Left colon (tissue), 2 donors: ENCODE data around the gene LGR4. TPM values are rescaled to one million over a fixed set of nuclear protein-coding genes. Genes with fewer than 3 reads are reported as not detected.
"Not testable (repeated sequence)": the region's sequence is repeated elsewhere in the genome, so short reads cannot be mapped to it uniquely, and the experiment has no call there.

Source experiments
- ATAC-seq: fragments of 200-7000 bp; cut with Tn5 transposase; one replicate; pipeline ENCODE4 v1.9.1; 2020; ENCODE audit warnings: mild to moderate bottlenecking, moderate library complexity
- DNase-seq, 2 donors: peaks; one replicate each; pipeline ENCODE4 v3.0.0-alpha.2; 2020
- intact Hi-C, 2 donors: fragments of 100-400 bp; cut with DNase I in 1 of 2; cut with micrococcal nuclease in 1 of 2; formaldehyde crosslinking; loops; one replicate each; pipeline versions ENCODE4 v1.11.2 to v1.14.0; 2022; cut with DNase I, micrococcal nuclease
- total RNA-seq, 2 donors: library from RNA; stranded (reverse); fragmentation: NEBNext Ultra II Directional; extraction: Animal tissue kit (Norgen Biotek cat#: 25700); gene quantifications; one replicate each; pipeline ENCODE4 v1.2.1, GENCODE V29; 2021
- donor health status: DM: no; HTN: no; CAD: no.
- donor health status: DM: yes; HTN: yes; CAD: no.

LGR4 gene
- total RNA-seq, 2 donors from 2014 or later, result 120 to 125 TPM

GRCh38 chr11:27464909-27465308 is 7.7 kb downstream of the LGR4 start:
- no peak for DNase-seq
- intact Hi-C loops, result no loop called here
- ATAC-seq, result no peak

- intact Hi-C loops, result no loop called here
- DNase-seq (peak in 1 of 2 donors; percentile 33), ATAC-seq (peak; percentile 49)
Measured at GRCh38 chr11:27464289-27464696, 8.3 kb downstream of the LGR4 start.

- DNase-seq, result no peak
- intact Hi-C loops, result no loop called here
Measured at GRCh38 chr11:27462543-27462942, 10.0 kb downstream of the LGR4 start.

GRCh38 chr11:27460158-27460978 is 12.2 kb downstream of the LGR4 start:
- ATAC-seq (no peak), DNase-seq (no peak)
- intact Hi-C loops, result no loop called here

More at GRCh38 chr11:27462543-27462942, 10.0 kb downstream of the LGR4 start:
- ATAC-seq, result no peak

- no peak for ATAC-seq
- DNase-seq, result no peak
- intact Hi-C loops, result loop anchor here in 1 of 2 donors (10.0 kb wide), 1 partner anchor 64 kb away; no protein-coding TSS in a partner anchor
Measured at GRCh38 chr11:27459191-27459590, 13.4 kb downstream of the LGR4 start.

GRCh38 chr11:27458182-27458581 is 14.4 kb downstream of the LGR4 start:
- ATAC-seq (no peak), DNase-seq (no peak)
- intact Hi-C loops, result loop anchor here in 1 of 2 donors (10.0 kb wide), 1 partner anchor 63 kb away; no protein-coding TSS in a partner anchor

GRCh38 chr11:27456795-27457329 is 15.7 kb downstream of the LGR4 start:
- ATAC-seq, result no peak
- intact Hi-C loops, result loop anchor here in 1 of 2 donors (10.0 kb wide), 1 partner anchor 62 kb away; no protein-coding TSS in a partner anchor
- no peak for DNase-seq

GRCh38 chr11:27456140-27456794 is 16.3 kb downstream of the LGR4 start:
- ATAC-seq (peak; percentile 71), DNase-seq (no peak)
- intact Hi-C loops, result loop anchor here in 1 of 2 donors (10.0 kb wide), 1 partner anchor 61 kb away; no protein-coding TSS in a partner anchor

GRCh38 chr11:27455667-27456066 is 16.9 kb downstream of the LGR4 start:
- no peak for ATAC-seq
- no peak for DNase-seq
- intact Hi-C loops, result loop anchor here in 1 of 2 donors (10.0 kb wide), 1 partner anchor 61 kb away; no protein-coding TSS in a partner anchor

- ATAC-seq (no peak), DNase-seq (no peak)
- intact Hi-C loops, result loop anchor here in 1 of 2 donors (10.0 kb wide), 1 partner anchor 59 kb away; no protein-coding TSS in a partner anchor
Measured at GRCh38 chr11:27453701-27454100, 18.9 kb downstream of the LGR4 start.

GRCh38 chr11:27452147-27452546 is 20.4 kb downstream of the LGR4 start:
- ATAC-seq (no peak), DNase-seq (no peak)
- intact Hi-C loops, result loop anchor here in 1 of 2 donors (10.0 kb wide), 1 partner anchor 57 kb away; no protein-coding TSS in a partner anchor

- DNase-seq (no peak), ATAC-seq (peak; percentile 47)
- intact Hi-C loops, result loop anchor here in 1 of 2 donors (10.0 kb wide), 1 partner anchor 57 kb away; no protein-coding TSS in a partner anchor
Measured at GRCh38 chr11:27451244-27451965, 21.2 kb downstream of the LGR4 start.

- intact Hi-C loops, DNase-seq, ATAC-seq: not testable (repeated sequence)
Measured at GRCh38 chr11:27448184-27448540, 24.4 kb downstream of the LGR4 start.

GRCh38 chr11:27447288-27448183 is 25.1 kb downstream of the LGR4 start:
- DNase-seq (no peak), ATAC-seq (no peak)
- intact Hi-C loops, result no loop called here

GRCh38 chr11:27445625-27446024 is 27.0 kb downstream of the LGR4 start:
- no peak for ATAC-seq
- intact Hi-C loops, result no loop called here

GRCh38 chr11:27444801-27445215 is 27.8 kb downstream of the LGR4 start:
- ATAC-seq (peak; percentile 69), DNase-seq (no peak)

More at GRCh38 chr11:27445625-27446024, 27.0 kb downstream of the LGR4 start:
- no peak for DNase-seq

GRCh38 chr11:27443746-27444507 is 28.7 kb downstream of the LGR4 start:
- DNase-seq (no peak), ATAC-seq (peak; percentile 33)
- intact Hi-C loops, result no loop called here

More at GRCh38 chr11:27444801-27445215, 27.8 kb downstream of the LGR4 start:
- intact Hi-C loops, result no loop called here
